Activated CD4-positive, CD25-positive, alpha-beta regulatory T cell treated with anti-CD3 and anti-CD28 coated beads, Interleukin-2, amount 50 U/mL, for 72 hours (primary cell): Measurements from ENCODE around the gene CLDN5.
"Not testable (repeated sequence)": the region's sequence is repeated elsewhere in the genome, so short reads cannot be mapped to it uniquely, and the experiment has no call there.

ENCODE experiments used
- DNase-seq: peaks from one replicate; pipeline ENCODE4 v3.0.0; 2021

CLDN5 gene

GRCh38 chr22:19547620-19548019 is 23.4 kb upstream of the CLDN5 start:
- no peak for DNase-seq

GRCh38 chr22:19546680-19547079 is 22.5 kb upstream of the CLDN5 start:
- DNase-seq = no peak

- no peak for DNase-seq
These were observed 21.7 kb upstream of the CLDN5 start for GRCh38 chr22:19545935-19546207.

- no peak for DNase-seq
These were observed 19.9 kb upstream of the CLDN5 start for GRCh38 chr22:19543970-19544708.

GRCh38 chr22:19540394-19540793 is 16.2 kb upstream of the CLDN5 start:
- no peak for DNase-seq

GRCh38 chr22:19537941-19538488 is 13.8 kb upstream of the CLDN5 start:
- no peak for DNase-seq

- DNase-seq = no peak
These were observed 12.4 kb upstream of the CLDN5 start for GRCh38 chr22:19536564-19536963.

GRCh38 chr22:19535001-19535400 is 10.8 kb upstream of the CLDN5 start:
- DNase-seq = no peak

- DNase-seq = no peak
These were observed 9.6 kb upstream of the CLDN5 start for GRCh38 chr22:19533857-19534256.

GRCh38 chr22:19533049-19533626 is 8.9 kb upstream of the CLDN5 start:
- DNase-seq = no peak

GRCh38 chr22:19531327-19531726 is 7.1 kb upstream of the CLDN5 start:
- DNase-seq = not testable (repeated sequence)

GRCh38 chr22:19530751-19531150 is 6.5 kb upstream of the CLDN5 start:
- no peak for DNase-seq

GRCh38 chr22:19529811-19530210 is 5.6 kb upstream of the CLDN5 start:
- no peak for DNase-seq

- no peak for DNase-seq
These were observed 3.7 kb upstream of the CLDN5 start for GRCh38 chr22:19527861-19528417.

- no peak for DNase-seq
These were observed 3.1 kb upstream of the CLDN5 start for GRCh38 chr22:19527321-19527721.

- DNase-seq = no peak
These were observed 2.5 kb upstream of the CLDN5 start for GRCh38 chr22:19526702-19527111.

- no peak for DNase-seq
These were observed 2.0 kb upstream of the CLDN5 start for GRCh38 chr22:19526076-19526701.

- no peak for DNase-seq
These were observed 1.5 kb upstream of the CLDN5 start for GRCh38 chr22:19525666-19526065.

GRCh38 chr22:19525116-19525660 is 978 bp upstream of the CLDN5 start:
- no peak for DNase-seq

- no peak for DNase-seq
These were observed 705 bp downstream of the CLDN5 start for GRCh38 chr22:19523240-19524169.

GRCh38 chr22:19522881-19523239 is 1.4 kb downstream of the CLDN5 start:
- no peak for DNase-seq

GRCh38 chr22:19522190-19522880 is 1.9 kb downstream of the CLDN5 start:
- DNase-seq = no peak
